DOHH2 (cell line): ENCODE results near the gene HECA.

Experiments used
- CTCF ChIP-seq: fragments of 200-600 bp; sonication (generic); IDR thresholded peaks from one replicate; pipeline ENCODE4 v1.5.1; 2014; ENCODE audit warnings: antibody characterized with exemption, mild to moderate bottlenecking, low read depth, low read length; ENCODE audit not compliant: poor library complexity, severe bottlenecking
- EZH2phosphoT487 ChIP-seq: fragments of 200-600 bp; sonication (generic); IDR thresholded peaks from 2 replicates; pipeline ENCODE4 v1.6.1; 2017; ENCODE audit warnings: borderline replicate concordance, mild to moderate bottlenecking, antibody characterized with exemption, low read length, moderate library complexity, mixed read lengths

- TF ChIP-seq CTCF (no peak), EZH2phosphoT487 (no peak)
These were observed 49.6 kb downstream of the HECA start for GRCh38 chr6:139184459-139184858.
